Measurements from ENCODE around the gene CDC42SE2. TPM values are rescaled to one million over a fixed set of nuclear protein-coding genes. Genes with fewer than 3 reads are reported as not detected.

The CDC42SE2 gene
- total and polyA plus RNA-seq, 2 donors from 2014 or later, result 24.8 to 90.7 TPM

DNA sequence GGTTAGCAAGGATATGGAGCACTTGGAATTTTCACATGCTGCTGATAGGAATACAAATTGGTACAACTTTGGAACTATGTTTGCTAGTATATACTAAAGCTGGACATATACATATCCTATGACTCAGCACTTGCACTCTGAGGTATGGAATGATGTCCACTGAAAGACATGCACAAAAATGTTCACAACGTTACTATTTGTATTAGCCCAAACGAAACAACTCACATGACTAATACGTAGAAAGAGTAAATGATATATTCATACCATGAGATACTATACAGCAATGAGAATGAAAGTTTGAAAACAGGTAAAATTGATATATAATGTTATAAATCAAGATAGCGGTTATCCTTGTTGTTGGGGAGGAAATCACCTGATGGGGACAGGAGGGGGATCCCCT lies 45.5 kb upstream of the CDC42SE2 start:
- Histone ChIP-seq H3K36me3 (ENCODE audit: control insufficient read depth in 2 of 3, insufficient read depth in 3 of 3, low read length in 3 of 3) (no peaks in the 10 kb centered on the region), H3K4me1 (ENCODE audit: control insufficient read depth in 2 of 3, insufficient read depth in 2 of 3, low read depth in 1 of 3, low read length in 3 of 3) (no peaks in the 10 kb centered on the region), H3K27me3 (ENCODE audit: control insufficient read depth, insufficient read depth, low read length) (no peaks in the 10 kb centered on the region), H3K4me3 (ENCODE audit: low read length in 3 of 3) (no peak overlapping the region), H3K9ac (ENCODE audit: low read length in 3 of 3) (no peak overlapping the region), H3K9me3 (ENCODE audit: control insufficient read depth in 2 of 3, insufficient read depth in 1 of 3, low read length in 3 of 3) (no peaks in the 10 kb centered on the region), H3K27ac (ENCODE audit: low read depth in 2 of 2, low read length in 2 of 2) (no peak overlapping the region)
- TF ChIP-seq, protein P1, sequence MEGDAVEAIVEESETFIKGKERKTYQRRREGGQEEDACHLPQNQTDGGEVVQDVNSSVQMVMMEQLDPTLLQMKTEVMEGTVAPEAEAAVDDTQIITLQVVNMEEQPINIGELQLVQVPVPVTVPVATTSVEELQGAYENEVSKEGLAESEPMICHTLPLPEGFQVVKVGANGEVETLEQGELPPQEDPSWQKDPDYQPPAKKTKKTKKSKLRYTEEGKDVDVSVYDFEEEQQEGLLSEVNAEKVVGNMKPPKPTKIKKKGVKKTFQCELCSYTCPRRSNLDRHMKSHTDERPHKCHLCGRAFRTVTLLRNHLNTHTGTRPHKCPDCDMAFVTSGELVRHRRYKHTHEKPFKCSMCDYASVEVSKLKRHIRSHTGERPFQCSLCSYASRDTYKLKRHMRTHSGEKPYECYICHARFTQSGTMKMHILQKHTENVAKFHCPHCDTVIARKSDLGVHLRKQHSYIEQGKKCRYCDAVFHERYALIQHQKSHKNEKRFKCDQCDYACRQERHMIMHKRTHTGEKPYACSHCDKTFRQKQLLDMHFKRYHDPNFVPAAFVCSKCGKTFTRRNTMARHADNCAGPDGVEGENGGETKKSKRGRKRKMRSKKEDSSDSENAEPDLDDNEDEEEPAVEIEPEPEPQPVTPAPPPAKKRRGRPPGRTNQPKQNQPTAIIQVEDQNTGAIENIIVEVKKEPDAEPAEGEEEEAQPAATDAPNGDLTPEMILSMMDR (IDR thresholded peaks at IDR 0.05; ENCODE audit: borderline replicate concordance, extremely low read depth, insufficient read depth), result no peak
- DNase-seq, result no peak
- no peak for FAIRE-seq
- intact Hi-C loops (cut with DNase I), result no loop called here

DNA sequence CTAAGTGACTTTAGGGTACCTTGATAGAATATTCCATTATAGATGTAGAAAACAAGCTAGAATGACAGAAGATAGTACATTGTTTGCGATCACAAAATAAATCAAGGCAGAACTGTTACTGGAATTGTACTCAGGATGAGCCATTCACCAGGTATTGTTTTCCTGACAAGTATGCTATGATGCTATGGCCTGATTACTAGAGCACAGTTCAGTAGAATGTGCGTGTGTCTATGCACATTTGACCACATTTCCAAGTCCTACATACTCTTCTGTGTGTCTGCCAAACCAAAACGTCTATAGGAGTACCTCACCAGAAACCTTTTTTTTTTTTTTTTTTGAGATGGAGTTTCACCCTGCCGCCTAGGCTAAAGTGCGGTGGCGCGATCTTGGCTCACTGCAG lies 43.3 kb upstream of the CDC42SE2 start:
- TF ChIP-seq, protein P1 (IDR thresholded peaks at IDR 0.05; ENCODE audit: borderline replicate concordance, extremely low read depth, insufficient read depth), result no peak
- H3K9me3 ChIP-seq (ENCODE audit: control insufficient read depth in 2 of 3, insufficient read depth in 1 of 3, low read length in 3 of 3), result no peaks in the 10 kb centered on the region
- intact Hi-C loops (cut with DNase I), result no loop called here
- DNase-seq (no peak), FAIRE-seq (no peak)
- H3K4me3 ChIP-seq (ENCODE audit: low read length in 3 of 3), result no peak overlapping the region
- H3K9ac ChIP-seq (ENCODE audit: low read length in 3 of 3), result no peak overlapping the region
- no peaks in the 10 kb centered on the region for H3K4me1 ChIP-seq (ENCODE audit: control insufficient read depth in 2 of 3, insufficient read depth in 2 of 3, low read depth in 1 of 3, low read length in 3 of 3)
- no peak overlapping the region for H3K27ac ChIP-seq (ENCODE audit: low read depth in 2 of 2, low read length in 2 of 2)
- H3K36me3 ChIP-seq (ENCODE audit: control insufficient read depth in 2 of 3, insufficient read depth in 3 of 3, low read length in 3 of 3), result no peaks in the 10 kb centered on the region
- H3K27me3 ChIP-seq (ENCODE audit: control insufficient read depth, insufficient read depth, low read length), result no peaks in the 10 kb centered on the region

DNA sequence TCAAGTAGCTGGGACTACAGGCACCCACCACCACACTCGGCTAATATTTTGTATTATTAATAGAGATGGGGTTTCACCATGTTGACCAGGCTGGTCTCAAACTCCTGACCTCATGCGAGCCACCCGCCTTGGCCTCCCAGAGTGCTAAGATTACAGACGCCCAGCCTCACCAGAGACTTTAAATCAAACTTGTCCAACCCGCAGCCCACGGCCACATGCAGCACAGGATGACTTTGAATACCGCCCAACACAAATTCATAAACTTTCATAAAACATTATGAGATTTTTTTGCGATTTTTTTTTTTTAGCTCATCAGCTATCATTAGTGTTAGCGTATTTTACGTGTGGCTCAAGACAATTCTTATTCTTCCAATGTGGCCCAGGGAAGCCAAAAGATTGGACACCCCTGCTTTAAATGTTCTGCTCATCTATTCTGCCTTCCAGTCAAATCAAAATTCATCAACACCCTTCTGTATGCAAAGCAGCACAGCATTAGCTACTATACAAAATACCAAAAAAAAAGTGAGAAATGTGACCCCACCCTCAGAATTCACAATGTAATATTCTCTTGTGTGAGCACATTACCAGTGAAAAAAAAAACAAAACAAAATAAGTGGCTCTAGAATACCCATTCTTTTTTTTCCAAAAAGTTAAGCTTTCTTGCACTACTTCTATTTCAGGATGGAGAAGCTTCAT lies 42.7 kb upstream of the CDC42SE2 start:
- no peaks in the 10 kb centered on the region for H3K36me3 ChIP-seq (ENCODE audit: control insufficient read depth in 2 of 3, insufficient read depth in 3 of 3, low read length in 3 of 3)
- FAIRE-seq, result no peak

More for the DNA sequence above, 42.7 kb upstream of the CDC42SE2 start:
- intact Hi-C loops (cut with DNase I), result no loop called here
- Histone ChIP-seq H3K27ac (ENCODE audit: low read depth in 2 of 2, low read length in 2 of 2) (no peak overlapping the region), H3K4me3 (ENCODE audit: low read length in 3 of 3) (no peak overlapping the region), H3K27me3 (ENCODE audit: control insufficient read depth, insufficient read depth, low read length) (no peaks in the 10 kb centered on the region), H3K9me3 (ENCODE audit: control insufficient read depth in 2 of 3, insufficient read depth in 1 of 3, low read length in 3 of 3) (no peaks in the 10 kb centered on the region), H3K9ac (ENCODE audit: low read length in 3 of 3) (no peak overlapping the region), H3K4me1 (ENCODE audit: control insufficient read depth in 2 of 3, insufficient read depth in 2 of 3, low read depth in 1 of 3, low read length in 3 of 3) (no peaks in the 10 kb centered on the region)
- TF ChIP-seq, protein P1 (IDR thresholded peaks at IDR 0.05; ENCODE audit: borderline replicate concordance, extremely low read depth, insufficient read depth), result no peak
- DNase-seq, result no peak

Data from kidney (tissue), 14 donors.